ENCODE results near the gene NPR3.
A peak's percentile ranks its signal among the peaks of the same experiment; 100 is the strongest.

Gene NPR3

DNA sequence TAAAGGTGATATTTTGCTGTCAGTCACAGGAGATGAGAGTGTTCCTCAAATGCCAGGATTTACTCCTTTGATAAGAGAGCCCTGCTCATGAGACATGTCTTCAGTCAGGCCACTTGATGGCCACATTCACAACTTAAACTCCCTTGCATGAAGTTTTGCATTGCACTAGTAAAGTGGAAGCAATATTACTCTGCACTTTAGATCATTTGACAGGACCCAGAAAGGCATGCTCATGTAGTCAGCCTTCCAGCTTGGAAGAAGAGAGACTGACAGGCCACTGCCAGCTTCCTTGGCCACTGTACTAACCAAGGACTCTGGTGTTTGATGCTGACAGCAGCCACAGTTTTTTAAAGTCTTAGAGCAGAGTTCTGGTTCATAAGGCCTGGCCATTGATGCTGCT is 42.6 kb downstream of the NPR3 start:
- DNase-seq (ENCODE audit: low read depth) = peak; percentile 6
- no peak overlapping the region for H3K4me3 ChIP-seq (replicated peaks; ENCODE audit: low read depth, low read length)
- no peak for TF ChIP-seq CTCF (IDR thresholded peaks at IDR 0.05; ENCODE audit: low read length, missing control alignments)

- H3K4me3 ChIP-seq (replicated peaks; ENCODE audit: low read depth, low read length) = no peak overlapping the region
- no peak for DNase-seq (ENCODE audit: low read depth)
- no peak for TF ChIP-seq CTCF (IDR thresholded peaks at IDR 0.05; ENCODE audit: low read length, missing control alignments)
Observed at GRCh38 chr5:32754284-32754683, 43.2 kb downstream of the NPR3 start.

GRCh38 chr5:32760091-32760509 is 49.0 kb downstream of the NPR3 start:
- peak; percentile 84 for DNase-seq (ENCODE audit: low read depth)
- TF ChIP-seq CTCF (IDR thresholded peaks at IDR 0.05; ENCODE audit: low read length, missing control alignments) = no peak
- H3K4me3 ChIP-seq (replicated peaks; ENCODE audit: low read depth, low read length) = no peak overlapping the region

DNA sequence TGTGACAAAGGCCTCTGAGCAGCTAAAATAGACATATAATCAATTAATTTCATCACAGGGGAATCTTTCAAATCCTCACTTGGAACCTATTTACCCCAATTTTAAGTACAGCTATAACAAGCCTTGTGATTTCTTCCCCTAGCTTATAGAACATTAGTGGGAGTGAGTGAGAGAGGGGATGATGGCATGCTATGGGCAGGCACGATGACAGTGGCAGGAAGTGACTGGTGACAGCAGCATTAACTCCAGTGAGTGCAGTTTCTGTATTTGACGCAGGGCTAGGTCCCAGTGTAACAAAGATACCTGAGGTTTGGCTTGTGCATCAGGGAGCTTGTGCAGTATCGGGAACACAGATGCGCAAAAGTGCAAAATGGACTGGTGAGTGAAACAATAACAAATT is 54.1 kb downstream of the NPR3 start:
- DNase-seq (ENCODE audit: low read depth) = no peak
- TF ChIP-seq CTCF (IDR thresholded peaks at IDR 0.05; ENCODE audit: low read length, missing control alignments) = no peak
- no peak overlapping the region for H3K4me3 ChIP-seq (replicated peaks; ENCODE audit: low read depth, low read length)

DNA sequence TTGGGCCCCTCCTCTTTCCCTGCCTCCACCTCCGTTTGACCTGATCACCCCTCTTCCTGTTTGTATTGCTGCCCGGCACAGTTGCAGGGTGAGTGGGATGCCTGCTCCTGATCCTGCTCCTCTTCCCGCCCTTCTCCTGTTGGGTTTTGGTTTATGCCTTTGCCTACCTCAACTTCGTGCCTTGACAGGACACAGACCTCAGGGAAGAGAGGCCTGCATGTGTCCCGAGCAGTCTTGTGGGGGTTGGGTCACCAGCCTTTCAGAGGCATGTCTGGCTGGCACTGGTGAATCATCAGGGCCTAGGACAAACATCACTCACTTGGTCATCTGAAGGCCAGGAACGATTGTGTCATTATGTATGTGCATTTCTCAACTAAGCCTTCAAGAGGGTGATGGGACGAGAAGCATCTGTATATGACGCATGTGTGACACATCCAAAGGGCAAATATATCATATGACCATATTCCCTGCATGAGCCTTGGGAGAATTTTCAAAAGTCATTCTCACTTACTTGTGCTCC is 56.9 kb downstream of the NPR3 start:
- DNase-seq (ENCODE audit: low read depth) = peak; percentile 85
- no peak overlapping the region for H3K4me3 ChIP-seq (replicated peaks; ENCODE audit: low read depth, low read length)
- TF ChIP-seq CTCF (IDR thresholded peaks at IDR 0.05; ENCODE audit: low read length, missing control alignments) = no peak

DNA sequence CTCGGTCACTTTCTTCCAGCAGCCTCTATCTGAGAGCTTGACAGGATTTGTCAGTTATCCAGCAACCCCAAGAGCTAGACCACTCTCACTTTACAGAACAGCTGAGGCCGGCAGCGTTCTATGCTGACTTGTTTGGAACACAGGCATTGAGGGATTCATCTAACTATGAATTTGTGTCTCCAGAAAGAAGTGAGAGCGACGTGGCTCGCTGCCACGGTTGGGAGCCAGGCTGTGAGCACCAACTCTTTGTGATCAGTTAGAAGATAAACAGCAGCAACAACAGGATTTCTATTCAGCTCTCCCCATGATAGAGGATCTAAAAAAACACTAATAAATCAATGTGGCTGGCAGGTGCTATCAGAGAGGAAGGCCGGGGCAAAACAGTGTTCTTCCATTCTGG is 58.6 kb downstream of the NPR3 start:
- TF ChIP-seq CTCF (IDR thresholded peaks at IDR 0.05; ENCODE audit: low read length, missing control alignments) = no peak
- DNase-seq (ENCODE audit: low read depth) = no peak
- H3K4me3 ChIP-seq (replicated peaks; ENCODE audit: low read depth, low read length) = no peak overlapping the region

GRCh38 chr5:32770444-32770843 is 59.3 kb downstream of the NPR3 start:
- no peak overlapping the region for H3K4me3 ChIP-seq (replicated peaks; ENCODE audit: low read depth, low read length)
- no peak for TF ChIP-seq CTCF (IDR thresholded peaks at IDR 0.05; ENCODE audit: low read length, missing control alignments)
- DNase-seq (ENCODE audit: low read depth) = no peak
